ENCODE results near the gene MEPCE.
A peak's percentile ranks its signal among the peaks of the same experiment; 100 is the strongest.

MEPCE gene

GRCh38 chr7:100411101-100411500, 18.5 kb upstream of the MEPCE start:
- Histone ChIP-seq H3K9me3 (ENCODE audit: low read length) (no peaks in the 10 kb centered on the region), H3K4me1 (ENCODE audit: insufficient read depth, low read length) (no peaks in the 10 kb centered on the region), H3K36me3 (ENCODE audit: insufficient read depth, low read length) (no peaks in the 10 kb centered on the region), H3K9ac (ENCODE audit: low read length) (no peak overlapping the region), H3K27ac (ENCODE audit: low read depth, low read length) (no peak overlapping the region), H3K4me3 (ENCODE audit: low read depth in 1 of 2, low read length in 2 of 2) (no peak overlapping the region), H3K27me3 (ENCODE audit: control insufficient read depth in 1 of 2, insufficient read depth in 2 of 2, low read length in 2 of 2) (no peaks in the 10 kb centered on the region)

DNA sequence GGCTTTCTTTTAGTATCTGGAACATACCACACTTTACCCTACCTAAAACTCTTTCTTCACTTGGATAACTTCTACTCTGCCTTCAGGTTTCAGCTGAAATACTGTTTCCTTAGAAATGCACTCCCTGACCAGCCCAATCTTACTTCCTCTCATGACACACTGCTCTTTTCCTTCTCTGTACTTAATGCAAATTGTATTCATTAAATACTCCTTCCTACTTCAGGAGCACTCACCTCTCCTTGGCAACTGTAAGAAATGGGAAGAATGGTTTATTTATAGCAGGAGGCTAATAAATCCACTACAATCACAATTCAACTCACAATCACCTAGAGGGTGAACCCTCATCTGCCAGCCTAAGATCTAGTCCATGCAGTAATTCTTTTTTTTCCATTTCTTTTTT, 16.3 kb upstream of the MEPCE start:
- H3K27ac ChIP-seq (ENCODE audit: low read depth, low read length): no peak overlapping the region
- H3K4me3 ChIP-seq (ENCODE audit: low read depth in 1 of 2, low read length in 2 of 2): no peak overlapping the region
- H3K36me3 ChIP-seq (ENCODE audit: insufficient read depth, low read length): no peaks in the 10 kb centered on the region
- H3K27me3 ChIP-seq (ENCODE audit: control insufficient read depth in 1 of 2, insufficient read depth in 2 of 2, low read length in 2 of 2): no peaks in the 10 kb centered on the region
- no peak overlapping the region for H3K9ac ChIP-seq (ENCODE audit: low read length)
- no peaks in the 10 kb centered on the region for H3K4me1 ChIP-seq (ENCODE audit: insufficient read depth, low read length)
- no peaks in the 10 kb centered on the region for H3K9me3 ChIP-seq (ENCODE audit: low read length)

DNA sequence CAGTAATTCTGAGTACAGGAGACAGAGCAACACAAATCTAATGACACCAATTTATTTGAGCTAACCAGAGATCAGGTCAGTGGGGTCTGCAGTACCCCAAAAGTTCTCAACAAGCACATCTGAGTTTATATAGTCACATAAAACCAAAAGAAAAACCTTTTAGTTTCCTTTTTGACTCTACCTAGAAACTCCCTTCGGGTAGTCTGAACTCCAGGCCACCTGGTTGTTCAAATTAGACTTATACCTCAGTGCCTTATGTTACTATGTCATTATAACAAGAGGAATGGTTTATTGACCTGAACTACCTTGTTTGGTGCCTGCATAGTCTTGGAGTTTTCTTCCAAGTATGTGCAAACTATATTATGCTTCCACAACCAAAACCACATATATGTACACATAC, 15.7 kb upstream of the MEPCE start:
- no peaks in the 10 kb centered on the region for H3K9me3 ChIP-seq (ENCODE audit: low read length)
- H3K9ac ChIP-seq (ENCODE audit: low read length): no peak overlapping the region
- H3K36me3 ChIP-seq (ENCODE audit: insufficient read depth, low read length): no peaks in the 10 kb centered on the region
- H3K4me3 ChIP-seq (ENCODE audit: low read depth in 1 of 2, low read length in 2 of 2): no peak overlapping the region
- no peaks in the 10 kb centered on the region for H3K27me3 ChIP-seq (ENCODE audit: control insufficient read depth in 1 of 2, insufficient read depth in 2 of 2, low read length in 2 of 2)
- H3K4me1 ChIP-seq (ENCODE audit: insufficient read depth, low read length): no peaks in the 10 kb centered on the region
- H3K27ac ChIP-seq (ENCODE audit: low read depth, low read length): no peak overlapping the region

DNA sequence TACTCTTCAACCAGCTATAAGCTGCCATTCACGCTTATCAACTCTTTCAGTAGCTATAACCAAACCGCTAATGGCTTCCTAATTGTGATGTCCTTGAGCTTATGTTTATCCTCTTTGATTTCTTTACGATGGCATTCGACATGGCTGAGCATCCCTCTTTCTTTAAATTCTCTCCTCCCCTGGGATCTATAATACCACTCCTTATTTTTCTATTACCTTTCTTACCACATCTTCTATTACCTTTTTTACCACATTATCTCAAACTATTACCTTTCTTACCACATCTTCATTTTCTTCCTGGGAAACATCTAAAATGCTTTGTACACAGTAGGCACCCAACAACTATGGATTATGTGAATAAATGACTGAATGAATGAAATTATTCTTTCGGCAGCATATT, 14.2 kb upstream of the MEPCE start:
- Histone ChIP-seq H3K9ac (ENCODE audit: low read length) (no peak overlapping the region), H3K36me3 (ENCODE audit: insufficient read depth, low read length) (no peaks in the 10 kb centered on the region)

GRCh38 chr7:100418930-100419659, 10.5 kb upstream of the MEPCE start:
- Histone ChIP-seq H3K4me1 (ENCODE audit: insufficient read depth, low read length) (no peaks in the 10 kb centered on the region), H3K9ac (ENCODE audit: low read length) (no peak overlapping the region)

More for the DNA sequence above, 14.2 kb upstream of the MEPCE start:
- H3K27me3 ChIP-seq (ENCODE audit: control insufficient read depth in 1 of 2, insufficient read depth in 2 of 2, low read length in 2 of 2): no peaks in the 10 kb centered on the region
- no peaks in the 10 kb centered on the region for H3K4me1 ChIP-seq (ENCODE audit: insufficient read depth, low read length)
- H3K9me3 ChIP-seq (ENCODE audit: low read length): no peaks in the 10 kb centered on the region
- no peak overlapping the region for H3K4me3 ChIP-seq (ENCODE audit: low read depth in 1 of 2, low read length in 2 of 2)
- H3K27ac ChIP-seq (ENCODE audit: low read depth, low read length): no peak overlapping the region

DNA sequence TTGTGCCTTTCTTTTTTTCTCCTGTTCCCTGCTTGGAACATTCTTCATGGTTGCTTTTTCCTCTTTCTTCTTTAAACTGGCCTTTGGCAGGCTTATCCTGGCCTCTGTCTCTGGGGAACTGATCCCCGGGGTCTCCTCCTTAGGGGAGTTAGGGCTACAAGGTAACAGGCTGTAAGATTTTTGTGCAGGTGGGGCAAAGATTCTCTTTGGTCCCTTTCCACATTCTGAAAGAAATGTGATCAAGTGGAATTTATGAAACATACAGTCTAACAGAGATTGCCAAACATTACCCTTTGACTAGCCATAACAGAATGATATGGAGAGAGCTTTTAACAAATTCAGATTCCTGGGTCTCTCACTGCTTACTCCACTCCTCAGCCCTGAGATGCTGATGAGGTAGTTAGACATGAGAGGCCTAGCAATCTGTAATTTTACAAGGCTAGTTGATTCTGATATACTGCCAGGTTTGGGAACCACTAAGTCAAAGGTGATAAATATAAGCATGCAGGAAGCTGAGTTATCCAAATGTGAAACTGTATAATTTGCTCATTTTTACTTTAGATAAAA, 9.9 kb upstream of the MEPCE start:
- Histone ChIP-seq H3K4me3 (ENCODE audit: low read depth in 1 of 2, low read length in 2 of 2) (no peak overlapping the region), H3K36me3 (ENCODE audit: insufficient read depth, low read length) (no peaks in the 10 kb centered on the region), H3K27ac (ENCODE audit: low read depth, low read length) (no peak overlapping the region), H3K4me1 (ENCODE audit: insufficient read depth, low read length) (no peaks in the 10 kb centered on the region), H3K9ac (ENCODE audit: low read length) (no peak overlapping the region), H3K9me3 (ENCODE audit: low read length) (no peaks in the 10 kb centered on the region), H3K27me3 (ENCODE audit: control insufficient read depth in 1 of 2, insufficient read depth in 2 of 2, low read length in 2 of 2) (no peaks in the 10 kb centered on the region)

More at GRCh38 chr7:100418930-100419659, 10.5 kb upstream of the MEPCE start:
- Histone ChIP-seq H3K36me3 (ENCODE audit: insufficient read depth, low read length) (no peaks in the 10 kb centered on the region), H3K4me3 (ENCODE audit: low read depth in 1 of 2, low read length in 2 of 2) (no peak overlapping the region), H3K27ac (ENCODE audit: low read depth, low read length) (no peak overlapping the region), H3K9me3 (ENCODE audit: low read length) (no peaks in the 10 kb centered on the region), H3K27me3 (ENCODE audit: control insufficient read depth in 1 of 2, insufficient read depth in 2 of 2, low read length in 2 of 2) (no peaks in the 10 kb centered on the region)

DNA sequence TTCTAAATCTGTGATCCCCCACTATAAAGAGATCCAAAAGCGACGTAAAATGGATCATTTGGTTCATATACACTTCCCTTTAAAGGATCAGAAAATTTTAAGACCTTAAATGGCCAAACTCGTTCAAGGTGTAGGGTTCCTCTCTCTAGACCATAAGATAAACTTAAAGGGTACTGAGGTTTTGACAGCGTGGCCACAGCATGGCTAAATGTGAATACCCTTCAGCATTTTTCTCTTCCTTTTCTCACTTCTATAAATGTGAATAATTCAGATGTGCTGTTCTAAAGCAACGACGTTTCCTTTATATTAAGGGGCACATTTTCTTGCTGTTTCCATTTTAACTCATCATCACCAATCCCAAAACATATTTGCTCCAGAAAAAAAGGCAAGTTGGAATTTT, 6.3 kb upstream of the MEPCE start:
- Histone ChIP-seq H3K27ac (ENCODE audit: low read depth, low read length) (no peak overlapping the region), H3K4me3 (ENCODE audit: low read depth in 1 of 2, low read length in 2 of 2) (no peak overlapping the region), H3K36me3 (ENCODE audit: insufficient read depth, low read length) (no peaks in the 10 kb centered on the region), H3K4me1 (ENCODE audit: insufficient read depth, low read length) (peaks cover 6% of the 10 kb centered on the region), H3K9me3 (ENCODE audit: low read length) (no peaks in the 10 kb centered on the region), H3K27me3 (ENCODE audit: control insufficient read depth in 1 of 2, insufficient read depth in 2 of 2, low read length in 2 of 2) (no peaks in the 10 kb centered on the region), H3K9ac (ENCODE audit: low read length) (no peak overlapping the region)

- peaks cover 6% of the 10 kb centered on the region for H3K4me1 ChIP-seq (ENCODE audit: insufficient read depth, low read length)
- no peak overlapping the region for H3K27ac ChIP-seq (ENCODE audit: low read depth, low read length)
- no peaks in the 10 kb centered on the region for H3K36me3 ChIP-seq (ENCODE audit: insufficient read depth, low read length)
- no peaks in the 10 kb centered on the region for H3K9me3 ChIP-seq (ENCODE audit: low read length)
- no peak overlapping the region for H3K4me3 ChIP-seq (ENCODE audit: low read depth in 1 of 2, low read length in 2 of 2)
- no peaks in the 10 kb centered on the region for H3K27me3 ChIP-seq (ENCODE audit: control insufficient read depth in 1 of 2, insufficient read depth in 2 of 2, low read length in 2 of 2)
- H3K9ac ChIP-seq (ENCODE audit: low read length): no peak overlapping the region
Measured at GRCh38 chr7:100425347-100425746, 4.3 kb upstream of the MEPCE start.

DNA sequence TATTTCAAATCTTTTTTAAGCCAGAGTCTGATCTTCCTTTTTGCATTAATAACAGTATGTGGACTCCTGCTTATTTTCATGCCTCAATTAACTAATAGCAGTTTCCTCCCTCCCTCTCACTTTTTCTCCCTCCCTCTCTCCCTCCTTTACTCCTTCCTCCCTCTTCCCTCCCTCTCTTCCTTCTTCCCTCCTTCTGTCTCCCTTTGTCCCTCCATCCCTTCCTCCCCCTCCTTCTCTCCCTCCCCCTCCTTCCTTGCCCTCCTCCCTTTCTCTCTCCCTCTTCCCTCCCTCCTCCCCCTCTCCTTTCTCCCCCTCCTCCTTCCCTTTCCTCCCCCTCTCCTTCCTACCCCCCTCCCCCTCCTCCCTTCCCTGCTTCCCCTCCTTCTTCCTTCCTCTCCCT, 3.1 kb upstream of the MEPCE start:
- Histone ChIP-seq H3K9ac (ENCODE audit: low read length) (no peak overlapping the region), H3K27ac (ENCODE audit: low read depth, low read length) (no peak overlapping the region), H3K9me3 (ENCODE audit: low read length) (no peaks in the 10 kb centered on the region), H3K4me3 (ENCODE audit: low read depth in 1 of 2, low read length in 2 of 2) (no peak overlapping the region), H3K27me3 (ENCODE audit: control insufficient read depth in 1 of 2, insufficient read depth in 2 of 2, low read length in 2 of 2) (no peaks in the 10 kb centered on the region), H3K36me3 (ENCODE audit: insufficient read depth, low read length) (peaks cover 1% of the 10 kb centered on the region), H3K4me1 (ENCODE audit: insufficient read depth, low read length) (peaks cover 18% of the 10 kb centered on the region)

DNA sequence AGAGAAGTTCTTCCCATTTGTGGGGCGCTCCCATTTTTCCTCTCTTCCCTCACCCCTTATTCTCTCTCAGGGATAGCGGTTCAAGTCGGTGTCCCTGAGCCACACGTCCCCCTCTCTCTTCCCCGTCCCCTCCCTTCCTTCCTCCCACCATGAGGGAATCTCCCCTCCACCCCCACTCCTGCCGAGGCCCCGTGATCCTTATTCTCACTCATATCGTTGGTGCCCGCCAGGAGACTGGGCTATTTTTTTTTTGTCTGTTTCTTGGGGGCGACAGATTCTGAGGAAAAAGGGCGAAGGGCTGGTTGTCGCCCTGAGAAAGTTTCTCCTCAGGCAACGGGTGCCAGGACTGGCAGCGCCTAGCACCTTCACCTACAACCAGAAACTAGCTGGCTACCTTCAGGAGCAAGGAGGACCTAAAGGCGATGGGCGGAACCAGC, 1.9 kb upstream of the MEPCE start:
- H3K9ac ChIP-seq (ENCODE audit: low read length): no peak overlapping the region
- peaks cover 13% of the 10 kb centered on the region for H3K36me3 ChIP-seq (ENCODE audit: insufficient read depth, low read length)
- H3K4me1 ChIP-seq (ENCODE audit: insufficient read depth, low read length): peaks cover 30% of the 10 kb centered on the region

GRCh38 chr7:100428199-100428966, 1.2 kb upstream of the MEPCE start, which contains the start of gene ZCWPW1:
ZCWPW1 (minus strand) TSS chr7:100428703; CDS start chr7:100420649, 8,054 bp downstream.
- no peaks in the 10 kb centered on the region for H3K27me3 ChIP-seq (ENCODE audit: control insufficient read depth in 1 of 2, insufficient read depth in 2 of 2, low read length in 2 of 2)
- H3K27ac ChIP-seq (ENCODE audit: low read depth, low read length): peak within 1 kb of the TSS; percentile 86
- peaks cover 19% of the 10 kb centered on the region for H3K36me3 ChIP-seq (ENCODE audit: insufficient read depth, low read length)
- no peaks in the 10 kb centered on the region for H3K9me3 ChIP-seq (ENCODE audit: low read length)
- peaks cover 30% of the 10 kb centered on the region for H3K4me1 ChIP-seq (ENCODE audit: insufficient read depth, low read length)
- H3K4me3 ChIP-seq (ENCODE audit: low read depth in 1 of 2, low read length in 2 of 2): peak within 1 kb of the TSS; percentile 60 to 79
- H3K9ac ChIP-seq (ENCODE audit: low read length): peak within 1 kb of the TSS; percentile 86

More for the DNA sequence above, 1.9 kb upstream of the MEPCE start:
- H3K27me3 ChIP-seq (ENCODE audit: control insufficient read depth in 1 of 2, insufficient read depth in 2 of 2, low read length in 2 of 2): no peaks in the 10 kb centered on the region
- peak overlapping the region; percentile 7 to 79 for H3K4me3 ChIP-seq (ENCODE audit: low read depth in 1 of 2, low read length in 2 of 2)
- H3K27ac ChIP-seq (ENCODE audit: low read depth, low read length): no peak overlapping the region
- no peaks in the 10 kb centered on the region for H3K9me3 ChIP-seq (ENCODE audit: low read length)
